Mucosa of descending colon (tissue), 3 donors: ENCODE measurements around the gene CLCF1. TPM values are rescaled to one million over a fixed set of nuclear protein-coding genes. Genes with fewer than 3 reads are reported as not detected.
A peak's percentile ranks its signal among the peaks of the same experiment; 100 is the strongest.

Experiments used
- ATAC-seq: fragments of 200-7000 bp; cut with Tn5 transposase; one replicate; pipeline ENCODE4 v1.9.1; 2020; ENCODE audit warnings: mild to moderate bottlenecking, moderate library complexity
- DNase-seq, 3 donors: peaks; one replicate each; pipeline ENCODE4 v3.0.0-alpha.2; 2020
- H3K36me3 ChIP-seq: fragments of 200-600 bp; one replicate; pipeline ENCODE4 v1.8.0; 2021; ENCODE audit warnings: low read depth, mild to moderate bottlenecking
- H3K4me1 ChIP-seq: fragments of 200-600 bp; one replicate; pipeline ENCODE4 v1.8.0; 2021; ENCODE audit warnings: low read depth, mild to moderate bottlenecking
- H3K4me3 ChIP-seq: fragments of 200-600 bp; one replicate; pipeline ENCODE4 v1.8.0; 2021; ENCODE audit warnings: mild to moderate bottlenecking
- H3K9me3 ChIP-seq: fragments of 200-600 bp; one replicate; pipeline ENCODE4 v1.8.0; 2021; ENCODE audit warnings: mild to moderate bottlenecking
- CTCF ChIP-seq: fragments of 200-600 bp; IDR thresholded peaks from one replicate; pipeline ENCODE4 v1.8.0; 2022; ENCODE audit warnings: antibody characterized with exemption, mild to moderate bottlenecking
- intact Hi-C, 2 donors: fragments of 100-400 bp; cut with DNase I in 1 of 2; cut with micrococcal nuclease in 1 of 2; formaldehyde crosslinking; loops; one replicate each; pipeline versions ENCODE4 v1.11.0 to v1.11.1; 2022; cut with DNase I, micrococcal nuclease
- long read RNA-seq, 2 donors: library from polyadenylated mRNA; unstranded; transcript quantifications; one replicate each; pipeline ENCODE4 v2.0.0, GENCODE V29; 2019 to 2021
- total RNA-seq, 3 donors: library from RNA; stranded (reverse); fragmentation: NEBNext Ultra II Directional in 2 of 3; extraction: Animal tissue kit (Norgen Biotek cat#: 25700) in 2 of 3; gene quantifications; one replicate each; pipeline versions ENCODE4 v1.2.1 to v1.2.4, GENCODE V29; 2021 to 2023
- donor health status: DM: no; HTN: no; CAD: no; lungs with moderate emphysema.
- donor health status: DM: no; HTN: no; CAD: no.
- donor health status: DM: no; HTN: yes; CAD: no.

CLCF1 gene
- total RNA-seq: 1 to 10 TPM; 2.2 to 3.0 (median 2.7) TPM
- long read RNA-seq, donor 1, partial matches to known transcripts: 0 of 10 reads
- long read RNA-seq, donor 1, other reads (novel, unspliced or antisense): 7 of 10 reads
- long read RNA-seq, donor 2, partial matches to known transcripts: 0 of 1 reads
- long read RNA-seq, donor 2, other reads (novel, unspliced or antisense): 1 of 1 reads

GRCh38 chr11:67372993-67373647, at the start of gene CLCF1:
Gene CLCF1, minus strand, starts transcription at chr11:67373598. Its CDS starts 59 bp downstream, at chr11:67373539.
- peak; percentile 65 to 83 (median 81) for DNase-seq
- peaks cover 27% of the 10 kb centered on the region for H3K4me1 ChIP-seq
- intact Hi-C loops: no loop called here
- ATAC-seq: peak; percentile 62
- no peak for TF ChIP-seq CTCF
- peak within 1 kb of the TSS; percentile 57 for H3K4me3 ChIP-seq
- H3K36me3 ChIP-seq: no peaks in the 10 kb centered on the region
- no peaks in the 10 kb centered on the region for H3K9me3 ChIP-seq

- H3K9me3 ChIP-seq: no peaks in the 10 kb centered on the region
- DNase-seq: no peak
- no peak for ATAC-seq
- intact Hi-C loops: no loop called here
- H3K36me3 ChIP-seq: peaks cover 3% of the 10 kb centered on the region
- TF ChIP-seq CTCF: no peak
- no peak overlapping the region for H3K4me3 ChIP-seq
- peaks cover 18% of the 10 kb centered on the region for H3K4me1 ChIP-seq
Observed at GRCh38 chr11:67422891-67423290, 49.5 kb upstream of the CLCF1 start.

GRCh38 chr11:67421430-67422031, 48.1 kb upstream of the CLCF1 start:
- H3K4me1 ChIP-seq: peaks cover 18% of the 10 kb centered on the region
- ATAC-seq: peak; percentile 8
- no peak for TF ChIP-seq CTCF

GRCh38 chr11:67420646-67421429, 47.4 kb upstream of the CLCF1 start:
- H3K4me1 ChIP-seq: peaks cover 22% of the 10 kb centered on the region
- intact Hi-C loops: no loop called here
- ATAC-seq (peak; percentile 95), DNase-seq (peak; percentile 99 to 100 (median 99))
- peaks cover 3% of the 10 kb centered on the region for H3K36me3 ChIP-seq
- peak overlapping the region; percentile 34 for H3K4me3 ChIP-seq
- TF ChIP-seq CTCF: peak; percentile 6
- H3K9me3 ChIP-seq: no peaks in the 10 kb centered on the region

More at GRCh38 chr11:67421430-67422031, 48.1 kb upstream of the CLCF1 start:
- Histone ChIP-seq H3K36me3 (peaks cover 3% of the 10 kb centered on the region), H3K4me3 (no peak overlapping the region), H3K9me3 (no peaks in the 10 kb centered on the region)
- no peak for DNase-seq
- intact Hi-C loops: no loop called here

GRCh38 chr11:67420147-67420645, 46.8 kb upstream of the CLCF1 start:
- intact Hi-C loops: no loop called here
- no peaks in the 10 kb centered on the region for H3K9me3 ChIP-seq
- peaks cover 3% of the 10 kb centered on the region for H3K36me3 ChIP-seq
- peak overlapping the region; percentile 34 for H3K4me3 ChIP-seq
- no peak for TF ChIP-seq CTCF
- ATAC-seq (no peak), DNase-seq (no peak)
- peaks cover 28% of the 10 kb centered on the region for H3K4me1 ChIP-seq
